Tibial nerve (tissue), 3 donors: ENCODE results near the gene SORBS1.

ENCODE experiments used
- CTCF ChIP-seq, 5 experiments: fragments of 200-600 bp in 3 of 5; fragments of 450-650 bp in 2 of 5; sonication (generic) in 3 of 5; IDR thresholded peaks; one replicate each; pipeline ENCODE4 v1.5.1; 2016 to 2019; ENCODE audit warnings: antibody characterized with exemption in 5 of 5, mild to moderate bottlenecking in 3 of 5, moderate library complexity in 2 of 5
- POLR2A ChIP-seq, 2 donors: fragments of 450-650 bp; IDR thresholded peaks; one replicate each; pipeline ENCODE4 v1.6.1; 2017; ENCODE audit warnings: antibody characterized with exemption in 2 of 2, mild to moderate bottlenecking in 2 of 2, moderate library complexity in 2 of 2

- TF ChIP-seq CTCF (IDR thresholded peaks at IDR 0.05) (no peak), POLR2A (IDR thresholded peaks at IDR 0.05) (no peak)
Measured at GRCh38 chr10:95329296-95329695, 231.9 kb downstream of the SORBS1 start.
